Mammary epithelial cell (primary cell): Measurements from ENCODE around the gene HDGFL2.

Experiments used
- CTCF ChIP-seq, 2 donors: IDR thresholded peaks in 1 of 2; conservative IDR thresholded peaks in 1 of 2; 2 replicates each; pipeline ENCODE4 v1.5.1; 2011 to 2012; ENCODE audit warnings: inconsistent platforms in 2 of 2, low read length in 2 of 2, mild to moderate bottlenecking in 2 of 2, control low read depth in 1 of 2, low read depth in 1 of 2; ENCODE audit not compliant: insufficient read depth in 1 of 2; ENCODE audit errors: extremely low read depth in 1 of 2
- EZH2 ChIP-seq: IDR thresholded peaks from 2 replicates; pipeline ENCODE4 v1.6.1; 2012; ENCODE audit warnings: low read length, inconsistent platforms, borderline replicate concordance

GRCh38 chr19:4537953-4538600 is 66.0 kb downstream of the HDGFL2 start:
- TF ChIP-seq CTCF (conservative IDR thresholded peaks at IDR 0.05 in 1 of 2, IDR thresholded peaks at IDR 0.05 in 1 of 2; ENCODE audit: extremely low read depth in 1 of 2, insufficient read depth in 1 of 2, low read depth in 1 of 2, low read length in 2 of 2) (no peak), EZH2 (no peak)
